Thoracic aorta (tissue), 2 donors: Measurements from ENCODE around the gene IDH3B. TPM values are rescaled to one million over a fixed set of nuclear protein-coding genes. Genes with fewer than 3 reads are reported as not detected.

Experiments
- ATAC-seq: fragments of 150-250 bp; one replicate; pipeline ENCODE4 v1.8.0; 2017; ENCODE audit warnings: low read depth; ENCODE audit not compliant: insufficient number of reproducible peaks, low FRiP score
- DNase-seq: peaks from one replicate; pipeline ENCODE4 v3.0.0-alpha.2; 2020; ENCODE audit warnings: low spot score
- H3K27ac ChIP-seq, 2 donors: fragments of 200-600 bp; sonication (generic); 1 replicate in 1 of 2; 2 replicates in 1 of 2; pipeline ENCODE4 v1.5.1; 2016; ENCODE audit warnings: mild to moderate bottlenecking in 2 of 2, moderate library complexity in 2 of 2
- H3K27me3 ChIP-seq: fragments of 200-600 bp; sonication (generic); replicated peaks from 2 replicates; pipeline ENCODE4 v1.6.0; 2016; ENCODE audit warnings: mild to moderate bottlenecking; ENCODE audit not compliant: insufficient read depth
- H3K36me3 ChIP-seq: fragments of 200-600 bp; sonication (generic); one replicate; pipeline ENCODE4 v1.5.1; 2016
- H3K4me1 ChIP-seq, 2 donors: fragments of 200-600 bp; sonication (generic); 1 replicate in 1 of 2; 2 replicates in 1 of 2; pipeline versions ENCODE4 v1.5.1 to v1.6.0; 2016; ENCODE audit warnings: low read depth in 2 of 2, mild to moderate bottlenecking in 1 of 2; ENCODE audit not compliant: control insufficient read depth in 1 of 2
- H3K4me3 ChIP-seq: fragments of 200-600 bp; sonication (generic); 2 replicates; pipeline ENCODE4 v1.5.1; 2016; ENCODE audit warnings: mild to moderate bottlenecking
- H3K9me3 ChIP-seq: fragments of 200-600 bp; sonication (generic); 2 replicates; pipeline ENCODE4 v1.5.1; 2016
- total RNA-seq, 2 donors: library from RNA; depleted of rRNA; stranded (reverse); fragments of >200 nt; gene quantifications; one replicate each; pipeline versions ENCODE4 v1.1.0 to v1.2.3, GENCODE V29; 2016
- TF ChIP-seq, protein P1 (sequence below): fragments of 200-600 bp; sonication (generic); IDR thresholded peaks from one replicate; pipeline ENCODE4 v1.5.1; 2019; ENCODE audit warnings: antibody characterized with exemption

The IDH3B gene
- total RNA-seq, 2 donors from 2014 or later = 94.5 to 95.3 TPM

- ATAC-seq (no peak), DNase-seq (no peak)
- TF ChIP-seq, protein P1, sequence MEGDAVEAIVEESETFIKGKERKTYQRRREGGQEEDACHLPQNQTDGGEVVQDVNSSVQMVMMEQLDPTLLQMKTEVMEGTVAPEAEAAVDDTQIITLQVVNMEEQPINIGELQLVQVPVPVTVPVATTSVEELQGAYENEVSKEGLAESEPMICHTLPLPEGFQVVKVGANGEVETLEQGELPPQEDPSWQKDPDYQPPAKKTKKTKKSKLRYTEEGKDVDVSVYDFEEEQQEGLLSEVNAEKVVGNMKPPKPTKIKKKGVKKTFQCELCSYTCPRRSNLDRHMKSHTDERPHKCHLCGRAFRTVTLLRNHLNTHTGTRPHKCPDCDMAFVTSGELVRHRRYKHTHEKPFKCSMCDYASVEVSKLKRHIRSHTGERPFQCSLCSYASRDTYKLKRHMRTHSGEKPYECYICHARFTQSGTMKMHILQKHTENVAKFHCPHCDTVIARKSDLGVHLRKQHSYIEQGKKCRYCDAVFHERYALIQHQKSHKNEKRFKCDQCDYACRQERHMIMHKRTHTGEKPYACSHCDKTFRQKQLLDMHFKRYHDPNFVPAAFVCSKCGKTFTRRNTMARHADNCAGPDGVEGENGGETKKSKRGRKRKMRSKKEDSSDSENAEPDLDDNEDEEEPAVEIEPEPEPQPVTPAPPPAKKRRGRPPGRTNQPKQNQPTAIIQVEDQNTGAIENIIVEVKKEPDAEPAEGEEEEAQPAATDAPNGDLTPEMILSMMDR = no peak
- Histone ChIP-seq H3K27ac (no peak overlapping the region), H3K9me3 (no peaks in the 10 kb centered on the region), H3K36me3 (no peaks in the 10 kb centered on the region), H3K4me3 (no peak overlapping the region), H3K27me3 (no peaks in the 10 kb centered on the region), H3K4me1 (no peaks in the 10 kb centered on the region)
These were observed 26.8 kb downstream of the IDH3B start for GRCh38 chr20:2637246-2637645.

DNA sequence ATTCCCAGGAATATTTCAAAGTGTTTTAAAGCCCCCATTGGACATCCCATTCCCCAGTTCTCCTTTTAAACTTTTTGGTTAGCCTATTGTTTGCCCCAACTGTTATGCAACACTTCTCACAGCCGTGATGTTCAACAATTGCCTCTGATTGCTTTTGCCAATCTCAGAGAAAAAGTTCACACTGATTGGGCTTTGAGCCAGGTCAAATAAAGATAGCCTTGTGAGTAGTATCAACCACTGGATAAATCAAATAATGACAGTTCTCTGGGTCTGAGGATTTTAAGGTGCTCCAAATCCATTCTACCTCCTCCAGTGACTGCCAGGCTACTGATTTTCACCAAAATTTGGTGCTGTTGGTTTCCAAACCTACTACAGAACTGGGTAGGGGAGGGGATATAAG lies 30.6 kb downstream of the IDH3B start:
- Histone ChIP-seq H3K36me3 (no peaks in the 10 kb centered on the region), H3K9me3 (peaks cover 3% of the 10 kb centered on the region), H3K4me3 (no peak overlapping the region), H3K4me1 (no peaks in the 10 kb centered on the region), H3K27me3 (peaks cover 3% of the 10 kb centered on the region), H3K27ac (no peak overlapping the region)
- TF ChIP-seq, protein P1 = no peak
- ATAC-seq (no peak), DNase-seq (no peak)

GRCh38 chr20:2631228-2631627 lies 32.8 kb downstream of the IDH3B start:
- Histone ChIP-seq H3K9me3 (peaks cover 3% of the 10 kb centered on the region), H3K27ac (no peak overlapping the region), H3K36me3 (no peaks in the 10 kb centered on the region), H3K4me1 (no peaks in the 10 kb centered on the region), H3K27me3 (peaks cover 3% of the 10 kb centered on the region), H3K4me3 (no peak overlapping the region)
- TF ChIP-seq, protein P1 = no peak
- ATAC-seq (no peak), DNase-seq (no peak)

GRCh38 chr20:2626853-2627541 lies 37.0 kb downstream of the IDH3B start:
- H3K27me3 ChIP-seq = peaks cover 2% of the 10 kb centered on the region
- TF ChIP-seq, protein P1 = no peak
- no peak for ATAC-seq
- H3K27ac ChIP-seq = no peak overlapping the region
- no peaks in the 10 kb centered on the region for H3K4me1 ChIP-seq
- no peak for DNase-seq
- no peaks in the 10 kb centered on the region for H3K36me3 ChIP-seq
- no peak overlapping the region for H3K4me3 ChIP-seq
- peaks cover 3% of the 10 kb centered on the region for H3K9me3 ChIP-seq

- DNase-seq (no peak), ATAC-seq (no peak)
- TF ChIP-seq, protein P1 = no peak
- no peaks in the 10 kb centered on the region for H3K4me1 ChIP-seq
- peaks cover 3% of the 10 kb centered on the region for H3K9me3 ChIP-seq
- H3K4me3 ChIP-seq = no peak overlapping the region
- H3K27me3 ChIP-seq = no peaks in the 10 kb centered on the region
- H3K36me3 ChIP-seq = no peaks in the 10 kb centered on the region
- no peak overlapping the region for H3K27ac ChIP-seq
These were observed 39.0 kb downstream of the IDH3B start for GRCh38 chr20:2625062-2625461.
